ENCODE results near the gene FAHD2A. TPM values are rescaled to one million over a fixed set of nuclear protein-coding genes. Genes with fewer than 3 reads are reported as not detected.
"Not testable (repeated sequence)": the region's sequence is repeated elsewhere in the genome, so short reads cannot be mapped to it uniquely, and the experiment has no call there.

FAHD2A gene
- total RNA-seq, 1 experiment from 2014 or later: 49.3 TPM

GRCh38 chr2:95429748-95430467 is 27.4 kb downstream of the FAHD2A start:
- DNase-seq; H3K27me3 ChIP-seq (ENCODE audit: control insufficient read depth, insufficient read depth, low read length); H3K36me3 ChIP-seq (replicated peaks; ENCODE audit: control insufficient read depth, insufficient read depth, low read length); H3K4me3 ChIP-seq (ENCODE audit: insufficient read depth, low read depth, low read length): not testable (repeated sequence)

GRCh38 chr2:95433373-95433772 is 30.9 kb downstream of the FAHD2A start:
- not testable (repeated sequence) for H3K4me3 ChIP-seq (ENCODE audit: insufficient read depth, low read depth, low read length); H3K27me3 ChIP-seq (ENCODE audit: control insufficient read depth, insufficient read depth, low read length); H3K36me3 ChIP-seq (replicated peaks; ENCODE audit: control insufficient read depth, insufficient read depth, low read length); DNase-seq

- H3K4me3 ChIP-seq (ENCODE audit: insufficient read depth, low read depth, low read length); H3K36me3 ChIP-seq (replicated peaks; ENCODE audit: control insufficient read depth, insufficient read depth, low read length); H3K27me3 ChIP-seq (ENCODE audit: control insufficient read depth, insufficient read depth, low read length); DNase-seq: not testable (repeated sequence)
These were observed 31.5 kb downstream of the FAHD2A start for GRCh38 chr2:95433973-95434372.

- H3K27me3 ChIP-seq (ENCODE audit: control insufficient read depth, insufficient read depth, low read length); H3K4me3 ChIP-seq (ENCODE audit: insufficient read depth, low read depth, low read length); DNase-seq; H3K36me3 ChIP-seq (replicated peaks; ENCODE audit: control insufficient read depth, insufficient read depth, low read length): not testable (repeated sequence)
These were observed 32.1 kb downstream of the FAHD2A start for GRCh38 chr2:95434507-95435076.

GRCh38 chr2:95435162-95435871 is 32.8 kb downstream of the FAHD2A start:
- not testable (repeated sequence) for H3K27me3 ChIP-seq (ENCODE audit: control insufficient read depth, insufficient read depth, low read length); H3K4me3 ChIP-seq (ENCODE audit: insufficient read depth, low read depth, low read length); H3K36me3 ChIP-seq (replicated peaks; ENCODE audit: control insufficient read depth, insufficient read depth, low read length); DNase-seq

- not testable (repeated sequence) for DNase-seq; H3K36me3 ChIP-seq (replicated peaks; ENCODE audit: control insufficient read depth, insufficient read depth, low read length); H3K27me3 ChIP-seq (ENCODE audit: control insufficient read depth, insufficient read depth, low read length); H3K4me3 ChIP-seq (ENCODE audit: insufficient read depth, low read depth, low read length)
These were observed 33.3 kb downstream of the FAHD2A start for GRCh38 chr2:95435872-95436209.

GRCh38 chr2:95442474-95443099 is 40.1 kb downstream of the FAHD2A start:
- H3K27me3 ChIP-seq (ENCODE audit: control insufficient read depth, insufficient read depth, low read length); DNase-seq; H3K4me3 ChIP-seq (ENCODE audit: insufficient read depth, low read depth, low read length); H3K36me3 ChIP-seq (replicated peaks; ENCODE audit: control insufficient read depth, insufficient read depth, low read length): not testable (repeated sequence)

GRCh38 chr2:95445317-95445716 is 42.8 kb downstream of the FAHD2A start:
- not testable (repeated sequence) for H3K36me3 ChIP-seq (replicated peaks; ENCODE audit: control insufficient read depth, insufficient read depth, low read length); H3K4me3 ChIP-seq (ENCODE audit: insufficient read depth, low read depth, low read length); H3K27me3 ChIP-seq (ENCODE audit: control insufficient read depth, insufficient read depth, low read length); DNase-seq

- not testable (repeated sequence) for H3K27me3 ChIP-seq (ENCODE audit: control insufficient read depth, insufficient read depth, low read length); H3K4me3 ChIP-seq (ENCODE audit: insufficient read depth, low read depth, low read length); DNase-seq; H3K36me3 ChIP-seq (replicated peaks; ENCODE audit: control insufficient read depth, insufficient read depth, low read length)
These were observed 60.8 kb downstream of the FAHD2A start for GRCh38 chr2:95463292-95463691.

Other genes starting within 250 kb of the FAHD2A start
- gene ZNF514, start 242.9 kb upstream of the FAHD2A start, total RNA-seq (2014; rRNA removed; shearing (Covaris generic)): 5.2 and 11.4 TPM in 2 replicates
- 4.9 and 7.4 TPM in 2 replicates for gene ZNF2, start 236.9 kb upstream of the FAHD2A start, total RNA-seq (2014; rRNA removed; shearing (Covaris generic))
- gene ZNF892, start 195.2 kb upstream of the FAHD2A start, total RNA-seq (2014; rRNA removed; shearing (Covaris generic)): 4.6 and 4.7 TPM in 2 replicates
- 1.1 and 1.8 TPM in 2 replicates for gene PROM2, start 128.3 kb upstream of the FAHD2A start, total RNA-seq (2014; rRNA removed; shearing (Covaris generic))
- 0.48 and 3.2 TPM in 2 replicates for gene KCNIP3, start 105.4 kb upstream of the FAHD2A start, total RNA-seq (2014; rRNA removed; shearing (Covaris generic))
- not detected in 2 replicates for gene TRIM43B, start 82.0 kb downstream of the FAHD2A start, total RNA-seq (2014; rRNA removed; shearing (Covaris generic))
- not detected in 2 replicates for gene TRIM43, start 189.3 kb downstream of the FAHD2A start, total RNA-seq (2014; rRNA removed; shearing (Covaris generic))

All from H7 (cell line).